Prostate gland (tissue), 2 donors: Measurements from ENCODE around the gene GLI2. TPM values are rescaled to one million over a fixed set of nuclear protein-coding genes. Genes with fewer than 3 reads are reported as not detected.

Experiments used
- DNase-seq: peaks from one replicate; pipeline ENCODE4 v3.0.0-alpha.2; 2019; ENCODE audit warnings: low spot score
- H3K27ac ChIP-seq, 2 donors: fragments of 200-600 bp; sonication (generic); 2 replicates each; pipeline ENCODE4 v1.5.1; 2017 to 2019
- H3K27me3 ChIP-seq: fragments of 200-600 bp; sonication (generic); replicated peaks from 2 replicates; pipeline ENCODE4 v1.5.1; 2019; ENCODE audit not compliant: insufficient read depth
- H3K36me3 ChIP-seq, 2 donors: fragments of 200-600 bp; sonication (generic); 1 replicate in 1 of 2; 2 replicates in 1 of 2; pipeline versions ENCODE4 v1.5.1 to v1.8.1; 2017 to 2019
- H3K4me1 ChIP-seq: fragments of 200-600 bp; sonication (generic); replicated peaks from 2 replicates; pipeline ENCODE4 v1.5.1; 2019
- H3K4me3 ChIP-seq, 2 donors: fragments of 200-600 bp; sonication (generic); 2 replicates each; pipeline ENCODE4 v1.5.1; 2017 to 2019
- H3K9me3 ChIP-seq: fragments of 200-600 bp; sonication (generic); 2 replicates; pipeline ENCODE4 v1.5.1; 2017
- CTCF ChIP-seq, 4 experiments: fragments of 200-600 bp in 2 of 4; fragments of 450-650 bp in 2 of 4; sonication (generic) in 2 of 4; IDR thresholded peaks; 1 replicate in 3 of 4; 2 replicates in 1 of 4; pipeline ENCODE4 v1.5.1; 2016 to 2019; ENCODE audit warnings: antibody characterized with exemption in 4 of 4, mild to moderate bottlenecking in 2 of 4, moderate library complexity in 2 of 4
- POLR2A ChIP-seq: fragments of 450-650 bp; IDR thresholded peaks from one replicate; pipeline ENCODE4 v1.6.1; 2016; ENCODE audit warnings: antibody characterized with exemption, mild to moderate bottlenecking
- POLR2AphosphoS5 ChIP-seq: sonication (generic); formaldehyde crosslinking; IDR thresholded peaks from one replicate; pipeline ENCODE4 v1.6.1; 2017; ENCODE audit warnings: antibody characterized with exemption
- WGBS: methylation state at CpG from one replicate; pipeline ENCODE4 v1.1.5; 2018; 5-methylcytosine and 5-hydroxymethylcytosine counted together
- intact Hi-C: fragments of 100-400 bp; cut with DNase I; formaldehyde crosslinking; loops from one replicate; pipeline ENCODE4 v1.14.2; 2022
- total RNA-seq, 2 donors: library from RNA; depleted of rRNA; stranded (reverse); fragments of >200 nt; gene quantifications; one replicate each; pipeline ENCODE4 v1.1.0, GENCODE V29; 2016

Gene GLI2
- total RNA-seq, 2 donors from 2014 or later, result 3.8 to 16.4 TPM

- WGBS, result 81% methylated on average over 14 of the region's 14 CpGs
- intact Hi-C loops, result no loop called here
- no peak overlapping the region for H3K4me3 ChIP-seq
- no peak for DNase-seq
- H3K9me3 ChIP-seq, result no peaks in the 10 kb centered on the region
- H3K4me1 ChIP-seq, result no peaks in the 10 kb centered on the region
- no peaks in the 10 kb centered on the region for H3K36me3 ChIP-seq
- H3K27me3 ChIP-seq, result no peaks in the 10 kb centered on the region
- TF ChIP-seq CTCF (IDR thresholded peaks at IDR 0.05) (no peak), POLR2A (no peak), POLR2AphosphoS5 (no peak)
- H3K27ac ChIP-seq, result no peak overlapping the region
These were observed 41.6 kb downstream of the GLI2 start for GRCh38 chr2:120777170-120777751.

GRCh38 chr2:120777787-120778186 lies 42.1 kb downstream of the GLI2 start:
- intact Hi-C loops, result no loop called here
- H3K27ac ChIP-seq, result no peak overlapping the region

GRCh38 chr2:120778244-120778643 lies 42.6 kb downstream of the GLI2 start:
- intact Hi-C loops, result no loop called here
- H3K36me3 ChIP-seq, result no peaks in the 10 kb centered on the region
- WGBS, result 80% methylated on average over 12 of the region's 12 CpGs
- no peak overlapping the region for H3K27ac ChIP-seq
- no peaks in the 10 kb centered on the region for H3K27me3 ChIP-seq
- no peak for TF ChIP-seq POLR2A
- no peak for TF ChIP-seq POLR2AphosphoS5
- no peak for TF ChIP-seq CTCF (IDR thresholded peaks at IDR 0.05)
- H3K9me3 ChIP-seq, result no peaks in the 10 kb centered on the region
- H3K4me1 ChIP-seq, result peaks cover 4% of the 10 kb centered on the region
- no peak for DNase-seq
- no peak overlapping the region for H3K4me3 ChIP-seq

More at GRCh38 chr2:120777787-120778186, 42.1 kb downstream of the GLI2 start:
- 87% methylated on average over 5 of the region's 5 CpGs for WGBS
- H3K9me3 ChIP-seq, result no peaks in the 10 kb centered on the region
- DNase-seq, result no peak
- TF ChIP-seq CTCF (IDR thresholded peaks at IDR 0.05) (no peak), POLR2AphosphoS5 (no peak), POLR2A (no peak)
- no peaks in the 10 kb centered on the region for H3K27me3 ChIP-seq
- H3K4me3 ChIP-seq, result no peak overlapping the region
- H3K36me3 ChIP-seq, result no peaks in the 10 kb centered on the region
- H3K4me1 ChIP-seq, result no peaks in the 10 kb centered on the region

GRCh38 chr2:120779781-120780283 lies 44.2 kb downstream of the GLI2 start:
- no peak overlapping the region for H3K4me3 ChIP-seq
- DNase-seq, result no peak
- peaks cover 10% of the 10 kb centered on the region for H3K4me1 ChIP-seq
- H3K36me3 ChIP-seq, result no peaks in the 10 kb centered on the region
- H3K27me3 ChIP-seq, result no peaks in the 10 kb centered on the region
- TF ChIP-seq POLR2A, result no peak
- TF ChIP-seq CTCF (IDR thresholded peaks at IDR 0.05), result no peak
- no peak for TF ChIP-seq POLR2AphosphoS5
- 55% methylated on average over 13 of the region's 13 CpGs for WGBS
- intact Hi-C loops, result no loop called here
- no peaks in the 10 kb centered on the region for H3K9me3 ChIP-seq
- H3K27ac ChIP-seq, result no peak overlapping the region

GRCh38 chr2:120780402-120780801 lies 44.7 kb downstream of the GLI2 start:
- intact Hi-C loops, result no loop called here

More at GRCh38 chr2:120780402-120780801, 44.7 kb downstream of the GLI2 start:
- peak; percentile 56 for DNase-seq
- no peak overlapping the region for H3K4me3 ChIP-seq
- no peaks in the 10 kb centered on the region for H3K36me3 ChIP-seq
- TF ChIP-seq CTCF (IDR thresholded peaks at IDR 0.05) (no peak), POLR2A (no peak), POLR2AphosphoS5 (peak; percentile 48)
- 21% methylated on average over 7 of the region's 7 CpGs for WGBS
- H3K27ac ChIP-seq, result no peak overlapping the region
- no peaks in the 10 kb centered on the region for H3K9me3 ChIP-seq
- peaks cover 10% of the 10 kb centered on the region for H3K4me1 ChIP-seq
- H3K27me3 ChIP-seq, result no peaks in the 10 kb centered on the region
